ENCODE results near the gene HCK. TPM values are rescaled to one million over a fixed set of nuclear protein-coding genes. Genes with fewer than 3 reads are reported as not detected.
"Not testable (repeated sequence)": the region's sequence is repeated elsewhere in the genome, so short reads cannot be mapped to it uniquely, and the experiment has no call there.

The HCK gene
- total and polyA plus RNA-seq, 7 experiments from 2014 or later = 0.09 to 129 (median 1.4) TPM

GRCh38 chr20:32027643-32028042 is 24.4 kb upstream of the HCK start:
- ATAC-seq (no peak), DNase-seq (no peak)
- no peak overlapping the region for H3K4me3 ChIP-seq (ENCODE audit: low read length)
- Mint-ChIP-seq H3K4me1 (peaks cover 0 to 1% (median 0%) of the 10 kb centered on the region in 7 donors), H3K4me3 (no peak overlapping the region), H3K27ac (no peak overlapping the region), H3K9me3 (peaks cover 0 to 2% (median 0%) of the 10 kb centered on the region in 11 donors), H3K36me3 (no peaks in the 10 kb centered on the region), H3K27me3 (peaks cover under 1 to 58% (median 32%) of the 10 kb centered on the region in 5 donors)
- H3K36me3 ChIP-seq (ENCODE audit: control insufficient read depth in 2 of 3, insufficient read depth in 3 of 3, low read length in 3 of 3) = no peaks in the 10 kb centered on the region
- ChIA-PET POLR2A (no interaction called here), CTCF (interaction anchor here (0.6 to 1.3 kb wide), 3 partner anchors 8 to 624 kb away, joined by 3 to 4 read pairs (median 4); no protein-coding TSS in a partner anchor)
- intact Hi-C loops (cut with micrococcal nuclease) = no loop called here
- peaks cover 0 to 4% of the 10 kb centered on the region in 2 donors for H3K4me1 ChIP-seq (ENCODE audit: control insufficient read depth in 2 of 2, insufficient read depth in 2 of 2, low read length in 2 of 2)
- no peak overlapping the region for H3K27ac ChIP-seq (ENCODE audit: low read depth, low read length)
- H3K27me3 ChIP-seq (ENCODE audit: control insufficient read depth in 2 of 2, insufficient read depth in 2 of 2, low read length in 2 of 2) = peaks cover 0 to 3% of the 10 kb centered on the region in 2 donors
- no peaks in the 10 kb centered on the region for H3K9me3 ChIP-seq (ENCODE audit: control insufficient read depth in 2 of 3, low read length in 3 of 3)

- Histone ChIP-seq H3K4me3 (ENCODE audit: low read length) (no peak overlapping the region), H3K27ac (ENCODE audit: low read depth, low read length) (no peak overlapping the region), H3K27me3 (ENCODE audit: control insufficient read depth in 2 of 2, insufficient read depth in 2 of 2, low read length in 2 of 2) (peaks cover 0 to 3% of the 10 kb centered on the region in 2 donors), H3K36me3 (ENCODE audit: control insufficient read depth in 2 of 3, insufficient read depth in 3 of 3, low read length in 3 of 3) (no peaks in the 10 kb centered on the region), H3K4me1 (ENCODE audit: control insufficient read depth in 2 of 2, insufficient read depth in 2 of 2, low read length in 2 of 2) (peaks cover 0 to 4% of the 10 kb centered on the region in 2 donors), H3K9me3 (ENCODE audit: control insufficient read depth in 2 of 3, low read length in 3 of 3) (no peaks in the 10 kb centered on the region)
- Mint-ChIP-seq H3K36me3 (no peaks in the 10 kb centered on the region), H3K4me3 (no peak overlapping the region), H3K27me3 (peaks cover 10 to 57% (median 21%) of the 10 kb centered on the region in 5 donors), H3K27ac (no peak overlapping the region), H3K4me1 (peaks cover 0 to 1% (median 0%) of the 10 kb centered on the region in 7 donors), H3K9me3 (peaks cover 0 to 2% (median 0%) of the 10 kb centered on the region in 11 donors)
- DNase-seq (no peak), ATAC-seq (no peak)
- ChIA-PET CTCF (interaction anchor here (3.9 kb wide), 1 partner anchor 205 kb away, joined by 35 read pairs; no protein-coding TSS in a partner anchor), POLR2A (no interaction called here)
- intact Hi-C loops (cut with micrococcal nuclease) = no loop called here
These were observed 23.2 kb upstream of the HCK start for GRCh38 chr20:32028647-32029372.

GRCh38 chr20:32029561-32029960 is 22.5 kb upstream of the HCK start:
- Histone ChIP-seq H3K36me3 (ENCODE audit: control insufficient read depth in 2 of 3, insufficient read depth in 3 of 3, low read length in 3 of 3) (no peaks in the 10 kb centered on the region), H3K4me3 (ENCODE audit: low read length) (no peak overlapping the region), H3K9me3 (ENCODE audit: control insufficient read depth in 2 of 3, low read length in 3 of 3) (no peaks in the 10 kb centered on the region), H3K27me3 (ENCODE audit: control insufficient read depth in 2 of 2, insufficient read depth in 2 of 2, low read length in 2 of 2) (no peaks in the 10 kb centered on the region), H3K27ac (ENCODE audit: low read depth, low read length) (no peak overlapping the region), H3K4me1 (ENCODE audit: control insufficient read depth in 2 of 2, insufficient read depth in 2 of 2, low read length in 2 of 2) (peaks cover 0 to 4% of the 10 kb centered on the region in 2 donors)
- DNase-seq (no peak), ATAC-seq (no peak)
- peaks cover 13 to 58% (median 18%) of the 10 kb centered on the region in 5 donors for H3K27me3 Mint-ChIP-seq
- H3K9me3 Mint-ChIP-seq = peaks cover 0 to 2% (median 0%) of the 10 kb centered on the region in 11 donors
- no peak overlapping the region for H3K27ac Mint-ChIP-seq
- no peaks in the 10 kb centered on the region for H3K36me3 Mint-ChIP-seq
- ChIA-PET POLR2A (no interaction called here), CTCF (interaction anchor here (0.9 to 3.9 kb wide), 3 partner anchors 12 to 206 kb away, joined by 3 to 35 read pairs (median 6); no protein-coding TSS in a partner anchor)
- peaks cover 0 to 1% (median 0%) of the 10 kb centered on the region in 7 donors for H3K4me1 Mint-ChIP-seq
- intact Hi-C loops (cut with micrococcal nuclease) = no loop called here
- peak overlapping the region in 1 of 10 donors; percentile 57 for H3K4me3 Mint-ChIP-seq

- Histone ChIP-seq H3K4me1 (ENCODE audit: control insufficient read depth in 2 of 2, insufficient read depth in 2 of 2, low read length in 2 of 2) (peaks cover 0 to 4% of the 10 kb centered on the region in 2 donors), H3K4me3 (ENCODE audit: low read length) (peak overlapping the region; percentile 35), H3K9me3 (ENCODE audit: control insufficient read depth in 2 of 3, low read length in 3 of 3) (no peaks in the 10 kb centered on the region), H3K36me3 (ENCODE audit: control insufficient read depth in 2 of 3, insufficient read depth in 3 of 3, low read length in 3 of 3) (no peaks in the 10 kb centered on the region), H3K27ac (ENCODE audit: low read depth, low read length) (no peak overlapping the region), H3K27me3 (ENCODE audit: control insufficient read depth in 2 of 2, insufficient read depth in 2 of 2, low read length in 2 of 2) (no peaks in the 10 kb centered on the region)
- peaks cover 16 to 62% (median 29%) of the 10 kb centered on the region in 5 donors for H3K27me3 Mint-ChIP-seq
- POLR2A ChIA-PET = interaction anchor here (1.1 kb wide), 1 partner anchor 11 kb away, joined by 3 read pairs; no protein-coding TSS in a partner anchor
- peak overlapping the region in 8 of 10 donors; percentile 29 to 66 (median 52) for H3K4me3 Mint-ChIP-seq
- no peaks in the 10 kb centered on the region for H3K36me3 Mint-ChIP-seq
- intact Hi-C loops (cut with micrococcal nuclease) = loop anchor here (1.0 to 5.0 kb wide), 6 partner anchors 13 to 622 kb away; partner anchors contain the start of gene PDRG1 (in 1 of the 2)
- DNase-seq (peak; percentile 22 to 67 (median 50)), ATAC-seq (peak; percentile 68)
- H3K4me1 Mint-ChIP-seq = peaks cover 0 to 4% (median 0%) of the 10 kb centered on the region in 7 donors
- CTCF ChIA-PET = interaction anchor here (0.7 to 3.9 kb wide), 8 partner anchors 10 to 208 kb away, joined by 3 to 35 read pairs (median 3); no protein-coding TSS in a partner anchor
- H3K27ac Mint-ChIP-seq = no peak overlapping the region
- H3K9me3 Mint-ChIP-seq = peaks cover 0 to 2% (median 0%) of the 10 kb centered on the region in 11 donors
These were observed 20.8 kb upstream of the HCK start for GRCh38 chr20:32031007-32031958.

GRCh38 chr20:32033316-32033715 is 18.7 kb upstream of the HCK start:
- intact Hi-C loops (cut with micrococcal nuclease) = loop anchor here in 1 of 2 donors (5.0 kb wide), 1 partner anchor 489 kb away; no protein-coding TSS in a partner anchor

GRCh38 chr20:32033721-32034120 is 18.3 kb upstream of the HCK start:
- H3K27ac ChIP-seq (ENCODE audit: low read depth, low read length); DNase-seq; H3K4me3 Mint-ChIP-seq; H3K9me3 ChIP-seq (ENCODE audit: control insufficient read depth in 2 of 3, low read length in 3 of 3); H3K9me3 Mint-ChIP-seq; H3K36me3 Mint-ChIP-seq; H3K27ac Mint-ChIP-seq; ATAC-seq; H3K4me1 Mint-ChIP-seq; H3K36me3 ChIP-seq (ENCODE audit: control insufficient read depth in 2 of 3, insufficient read depth in 3 of 3, low read length in 3 of 3); H3K27me3 ChIP-seq (ENCODE audit: control insufficient read depth in 2 of 2, insufficient read depth in 2 of 2, low read length in 2 of 2); POLR2A ChIA-PET; H3K4me3 ChIP-seq (ENCODE audit: low read length); H3K4me1 ChIP-seq (ENCODE audit: control insufficient read depth in 2 of 2, insufficient read depth in 2 of 2, low read length in 2 of 2): not testable (repeated sequence)
- intact Hi-C loops (cut with micrococcal nuclease) = loop anchor here in 1 of 2 donors (5.0 kb wide), 1 partner anchor 489 kb away; no protein-coding TSS in a partner anchor
- H3K27me3 Mint-ChIP-seq = peaks cover 27 to 62% (median 40%) of the 10 kb centered on the region in 5 donors
- CTCF ChIA-PET = interaction anchor here (1.3 to 1.6 kb wide), 2 partner anchors 16 to 211 kb away, joined by 3 to 5 read pairs; no protein-coding TSS in a partner anchor

More at GRCh38 chr20:32033316-32033715, 18.7 kb upstream of the HCK start:
- Mint-ChIP-seq H3K27ac (no peak overlapping the region), H3K4me1 (peaks cover 0 to 3% (median 0%) of the 10 kb centered on the region in 7 donors), H3K9me3 (peaks cover 0 to 2% (median 0%) of the 10 kb centered on the region in 11 donors), H3K36me3 (no peaks in the 10 kb centered on the region), H3K4me3 (no peak overlapping the region), H3K27me3 (peaks cover 27 to 65% (median 44%) of the 10 kb centered on the region in 5 donors)
- Histone ChIP-seq H3K27ac (ENCODE audit: low read depth, low read length) (no peak overlapping the region), H3K4me3 (ENCODE audit: low read length) (no peak overlapping the region), H3K4me1 (ENCODE audit: control insufficient read depth in 2 of 2, insufficient read depth in 2 of 2, low read length in 2 of 2) (peaks cover 0 to 4% of the 10 kb centered on the region in 2 donors), H3K36me3 (ENCODE audit: control insufficient read depth in 2 of 3, insufficient read depth in 3 of 3, low read length in 3 of 3) (no peaks in the 10 kb centered on the region), H3K9me3 (ENCODE audit: control insufficient read depth in 2 of 3, low read length in 3 of 3) (no peaks in the 10 kb centered on the region), H3K27me3 (ENCODE audit: control insufficient read depth in 2 of 2, insufficient read depth in 2 of 2, low read length in 2 of 2) (no peaks in the 10 kb centered on the region)
- ATAC-seq = no peak
- ChIA-PET POLR2A (no interaction called here), CTCF (interaction anchor here (1.1 to 1.3 kb wide), 2 partner anchors 8 to 16 kb away, joined by 3 read pairs; no protein-coding TSS in a partner anchor)
- DNase-seq = no peak
